Activated CD8-positive, alpha-beta memory T cell treated with anti-CD3 and anti-CD28 coated beads, Interleukin-2, amount 10 ng/mL, durations not matched to agents 7 days and 5 days (primary cell): Measurements from ENCODE around the gene MMP11. TPM values are rescaled to one million over a fixed set of nuclear protein-coding genes. Genes with fewer than 3 reads are reported as not detected.

ENCODE experiments used
- ATAC-seq: fragments of 150-1000 bp; cut with Tn5 transposase; one replicate; pipeline ENCODE4 v1.10.0; 2021; ENCODE audit warnings: moderate library complexity
- CTCF ChIA-PET: fragments of 350-600 bp; sonication (Branson Sonifier 250); formaldehyde crosslinking; loops from one replicate; lab custom pipeline; 2021; ENCODE audit warnings: antibody characterized with exemption; lab: Charles Lee
- DNase-seq: peaks from one replicate; pipeline ENCODE4 v3.0.0-alpha.2; 2020
- H3K27ac Mint-ChIP-seq: one replicate; pipeline ENCODE4 v1.8.0; 2021; ENCODE audit warnings: mild to moderate bottlenecking, mixed read lengths
- H3K27me3 Mint-ChIP-seq: one replicate; pipeline ENCODE4 v1.8.0; 2021; ENCODE audit warnings: mixed read lengths
- H3K36me3 Mint-ChIP-seq: one replicate; pipeline ENCODE4 v1.8.0; 2021; ENCODE audit warnings: mild to moderate bottlenecking, mixed read lengths
- H3K4me1 Mint-ChIP-seq: one replicate; pipeline ENCODE4 v1.8.0; 2021; ENCODE audit warnings: mixed read lengths
- H3K4me3 Mint-ChIP-seq: one replicate; pipeline ENCODE4 v1.8.0; 2021; ENCODE audit warnings: mild to moderate bottlenecking, moderate library complexity, mixed read lengths
- H3K9me3 Mint-ChIP-seq: one replicate; pipeline ENCODE4 v1.8.0; 2022; ENCODE audit warnings: low read depth, mixed read lengths
- total RNA-seq, 2 experiments: library from RNA; stranded (reverse); gene quantifications; one replicate each; pipeline ENCODE4 v1.2.3, GENCODE V29; 2021

Gene MMP11
- total RNA-seq, 2 experiments from 2014 or later, result 0.91 to 1.0 TPM

DNA sequence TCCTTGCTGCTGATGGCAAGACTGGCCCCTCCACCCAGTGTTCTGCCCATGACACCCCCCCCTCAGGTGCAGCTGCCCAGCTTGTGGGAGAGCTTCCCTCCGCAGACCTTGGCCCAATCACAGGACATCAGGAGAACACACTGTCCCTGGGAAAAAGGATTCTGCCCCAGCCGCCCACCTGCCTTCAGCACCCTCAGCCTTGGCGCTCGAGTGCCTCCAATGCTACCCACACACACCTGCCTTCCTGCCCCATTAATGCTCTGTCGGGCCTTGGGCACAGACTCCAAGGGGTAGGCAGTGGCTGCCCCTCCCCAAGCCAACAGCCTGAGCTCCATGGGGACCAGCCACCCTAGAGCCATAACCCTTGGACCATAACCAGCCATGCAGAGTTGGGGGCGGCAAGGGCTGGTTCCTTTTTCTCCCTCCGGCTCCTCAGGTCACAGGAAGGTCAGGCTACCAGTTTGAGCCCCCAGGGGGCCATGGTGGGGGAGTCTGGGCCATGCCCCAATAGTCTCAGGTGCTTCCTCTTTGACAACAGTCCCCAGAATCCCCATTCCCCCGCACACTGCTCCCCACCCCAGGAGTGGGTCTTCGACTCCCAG is 20.5 kb upstream of the MMP11 start:
- Mint-ChIP-seq H3K27ac (peak overlapping the region; percentile 74), H3K4me3 (peak overlapping the region; percentile 78)
- CTCF ChIA-PET, result interaction anchor here (1.0 kb wide), 1 partner anchor 11 kb away, joined by 3 read pairs; the partner anchor contains the start of gene C22orf15

DNA sequence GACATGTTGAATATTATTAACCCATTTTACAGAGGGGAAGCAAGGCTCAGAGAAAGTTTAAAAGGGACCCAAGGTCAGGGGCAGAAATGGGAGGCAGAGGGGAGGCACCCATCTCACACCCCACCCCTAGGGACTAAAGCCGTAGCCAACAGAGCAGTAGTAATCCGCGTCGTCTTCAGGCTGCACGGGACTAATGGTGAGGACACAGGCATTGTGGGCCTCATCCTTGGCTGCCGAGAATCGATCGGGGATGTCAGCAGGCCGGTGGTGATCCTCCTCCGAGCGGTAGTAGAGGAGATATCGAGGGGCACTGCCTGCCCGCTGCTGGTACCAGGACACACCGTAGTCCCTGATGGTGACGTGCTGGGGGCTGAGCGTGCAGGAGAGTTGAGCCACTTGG is 19.9 kb upstream of the MMP11 start:
- Mint-ChIP-seq H3K27ac (no peak overlapping the region), H3K4me3 (peak overlapping the region; percentile 78), H3K4me1 (peaks cover 21% of the 10 kb centered on the region), H3K9me3 (no peaks in the 10 kb centered on the region), H3K36me3 (no peaks in the 10 kb centered on the region), H3K27me3 (no peaks in the 10 kb centered on the region)
- CTCF ChIA-PET, result interaction anchor here (1.0 kb wide), 1 partner anchor 11 kb away, joined by 3 read pairs; the partner anchor contains the start of gene C22orf15
- no peak for DNase-seq
- no peak for ATAC-seq

More for the DNA sequence above, 20.5 kb upstream of the MMP11 start:
- Mint-ChIP-seq H3K36me3 (no peaks in the 10 kb centered on the region), H3K4me1 (peaks cover 21% of the 10 kb centered on the region), H3K9me3 (no peaks in the 10 kb centered on the region), H3K27me3 (no peaks in the 10 kb centered on the region)
- no peak for DNase-seq
- ATAC-seq, result no peak

DNA sequence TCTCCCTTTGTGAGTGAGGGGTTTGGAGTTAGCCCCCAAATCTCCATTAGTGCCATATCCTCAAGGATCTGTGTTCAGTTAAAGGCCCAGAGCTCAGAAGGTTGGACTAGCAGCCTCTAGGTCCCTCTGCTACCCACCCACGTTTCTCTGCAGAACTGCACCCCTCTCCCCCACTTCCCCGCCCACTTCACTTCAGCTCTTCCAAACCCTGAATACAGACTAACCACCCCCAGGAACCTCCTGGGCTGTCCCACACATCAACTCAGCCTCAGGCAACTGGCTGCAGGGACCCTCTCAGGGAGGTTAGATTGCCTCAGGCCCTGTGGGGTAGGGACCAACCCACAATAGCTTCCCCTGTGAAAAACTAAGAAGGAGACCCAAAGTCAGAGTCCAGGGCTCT is 19.3 kb upstream of the MMP11 start:
- CTCF ChIA-PET, result interaction anchor here (1.1 to 1.4 kb wide), 2 partner anchors 10 to 18 kb away, joined by 3 read pairs; partner anchors contain the start of gene C22orf15
- Mint-ChIP-seq H3K4me1 (peaks cover 21% of the 10 kb centered on the region), H3K27ac (no peak overlapping the region)

GRCh38 chr22:23754220-23754919 is 18.3 kb upstream of the MMP11 start, which contains the start of gene VPREB3:
Gene VPREB3, minus strand, starts transcription at chr22:23754425. Its CDS starts 62 bp downstream, at chr22:23754363.
- Mint-ChIP-seq H3K27ac (no peak within 1 kb of the TSS), H3K4me1 (peaks cover 21% of the 10 kb centered on the region), H3K9me3 (no peaks in the 10 kb centered on the region), H3K27me3 (no peaks in the 10 kb centered on the region), H3K4me3 (no peak within 1 kb of the TSS), H3K36me3 (no peaks in the 10 kb centered on the region)
- no peak for DNase-seq
- ATAC-seq, result no peak
- CTCF ChIA-PET, result interaction anchor here (0.9 to 1.4 kb wide), 4 partner anchors 9 to 49 kb away, joined by 3 to 4 read pairs (median 3); partner anchors contain the start of gene C22orf15

More for the DNA sequence above, 19.3 kb upstream of the MMP11 start:
- ATAC-seq, result no peak
- Mint-ChIP-seq H3K9me3 (no peaks in the 10 kb centered on the region), H3K4me3 (no peak overlapping the region), H3K36me3 (no peaks in the 10 kb centered on the region), H3K27me3 (no peaks in the 10 kb centered on the region)
- DNase-seq, result no peak

- Mint-ChIP-seq H3K4me3 (no peak overlapping the region), H3K27me3 (no peaks in the 10 kb centered on the region), H3K4me1 (peaks cover 14% of the 10 kb centered on the region), H3K9me3 (no peaks in the 10 kb centered on the region), H3K27ac (no peak overlapping the region), H3K36me3 (no peaks in the 10 kb centered on the region)
- CTCF ChIA-PET, result interaction anchor here (0.6 to 1.4 kb wide), 6 partner anchors 10 to 66 kb away, joined by 3 to 11 read pairs (median 3); no protein-coding TSS in a partner anchor
- ATAC-seq (no peak), DNase-seq (no peak)
Measured at GRCh38 chr22:23754980-23755636, 17.5 kb upstream of the MMP11 start.

DNA sequence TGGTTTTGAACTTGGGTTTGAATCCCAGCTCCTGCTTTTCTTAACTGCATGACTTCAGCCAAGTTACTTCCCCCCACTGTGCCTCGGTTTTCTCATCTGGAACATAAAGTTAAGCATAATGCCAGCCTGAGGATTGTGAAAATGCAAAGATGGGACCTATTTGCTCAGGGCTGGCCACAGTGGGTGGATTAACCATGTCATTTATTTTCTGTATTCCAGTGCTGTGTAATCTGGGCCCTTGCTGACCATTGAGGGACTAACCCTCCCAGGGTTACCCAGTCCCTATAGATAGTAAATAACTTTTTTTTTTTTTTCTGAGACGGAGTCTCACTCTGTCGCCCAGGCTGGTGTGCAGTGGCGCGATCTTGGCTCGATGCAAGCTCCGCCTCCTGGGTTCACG is 16.9 kb upstream of the MMP11 start:
- Mint-ChIP-seq H3K36me3 (no peaks in the 10 kb centered on the region), H3K9me3 (no peaks in the 10 kb centered on the region), H3K4me3 (no peak overlapping the region), H3K4me1 (peaks cover 9% of the 10 kb centered on the region), H3K27ac (no peak overlapping the region), H3K27me3 (no peaks in the 10 kb centered on the region)
- ATAC-seq (no peak), DNase-seq (no peak)
- CTCF ChIA-PET, result interaction anchor here (0.6 to 1.3 kb wide), 4 partner anchors 9 to 65 kb away, joined by 3 to 11 read pairs (median 4); no protein-coding TSS in a partner anchor

DNA sequence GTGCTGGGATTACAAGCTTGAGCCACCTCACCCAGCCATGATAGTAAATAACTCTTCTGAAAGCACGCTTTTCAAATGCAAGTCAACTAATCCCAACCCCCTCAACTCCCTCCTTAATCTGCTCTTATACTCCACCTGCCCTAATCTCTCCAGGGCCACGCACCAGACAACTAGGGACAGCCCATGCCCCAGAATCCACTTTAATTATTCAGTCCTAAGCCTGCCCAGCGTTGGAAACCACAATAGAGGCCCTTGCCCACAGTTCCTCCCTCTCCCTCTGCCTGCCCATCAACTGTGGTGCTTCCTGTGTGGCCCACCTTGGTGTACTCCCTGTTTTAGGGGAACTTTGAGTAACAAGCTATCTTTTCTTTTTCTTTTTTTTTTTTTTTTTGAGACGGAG is 15.8 kb upstream of the MMP11 start:
- no peaks in the 10 kb centered on the region for H3K9me3 Mint-ChIP-seq
- peaks cover 6% of the 10 kb centered on the region for H3K4me1 Mint-ChIP-seq
- CTCF ChIA-PET, result no interaction called here
- no peaks in the 10 kb centered on the region for H3K36me3 Mint-ChIP-seq
- no peak overlapping the region for H3K27ac Mint-ChIP-seq
- DNase-seq (no peak), ATAC-seq (no peak)
- H3K27me3 Mint-ChIP-seq, result no peaks in the 10 kb centered on the region
- no peak overlapping the region for H3K4me3 Mint-ChIP-seq

- Mint-ChIP-seq H3K36me3 (no peaks in the 10 kb centered on the region), H3K4me3 (no peak overlapping the region), H3K27ac (no peak overlapping the region), H3K4me1 (peaks cover 25% of the 10 kb centered on the region), H3K9me3 (no peaks in the 10 kb centered on the region), H3K27me3 (no peaks in the 10 kb centered on the region)
- DNase-seq, result no peak
- CTCF ChIA-PET, result interaction anchor here (0.9 to 1.4 kb wide), 3 partner anchors 9 to 90 kb away, joined by 3 to 5 read pairs (median 4); partner anchors contain the start of gene ZNF70
- no peak for ATAC-seq
Measured at GRCh38 chr22:23759566-23759965, 13.1 kb upstream of the MMP11 start.

GRCh38 chr22:23760056-23760455 is 12.6 kb upstream of the MMP11 start:
- Mint-ChIP-seq H3K27ac (no peak overlapping the region), H3K27me3 (no peaks in the 10 kb centered on the region), H3K4me1 (peaks cover 30% of the 10 kb centered on the region), H3K36me3 (no peaks in the 10 kb centered on the region), H3K9me3 (no peaks in the 10 kb centered on the region), H3K4me3 (no peak overlapping the region)
- CTCF ChIA-PET, result interaction anchor here (1.0 to 1.4 kb wide), 3 partner anchors 9 to 132 kb away, joined by 4 to 6 read pairs (median 5); partner anchors contain the start of gene ZNF70
- DNase-seq (no peak), ATAC-seq (no peak)

GRCh38 chr22:23762842-23763578 is 9.6 kb upstream of the MMP11 start, which contains the start of gene C22orf15:
Gene C22orf15, plus strand, starts transcription at chr22:23762990. Its CDS starts 317 bp downstream, at chr22:23763307.
- DNase-seq (peak; percentile 62), ATAC-seq (peak; percentile 6)
- Mint-ChIP-seq H3K36me3 (peaks cover 3% of the 10 kb centered on the region), H3K9me3 (no peaks in the 10 kb centered on the region), H3K4me3 (peak within 1 kb of the TSS; percentile 47), H3K27me3 (no peaks in the 10 kb centered on the region), H3K4me1 (peaks cover 43% of the 10 kb centered on the region), H3K27ac (peak within 1 kb of the TSS; percentile 83)
- CTCF ChIA-PET, result interaction anchor here (0.8 to 1.8 kb wide), 7 partner anchors 9 to 135 kb away, joined by 3 to 5 read pairs (median 3); partner anchors contain the start of genes MIF and SLC2A11

DNA sequence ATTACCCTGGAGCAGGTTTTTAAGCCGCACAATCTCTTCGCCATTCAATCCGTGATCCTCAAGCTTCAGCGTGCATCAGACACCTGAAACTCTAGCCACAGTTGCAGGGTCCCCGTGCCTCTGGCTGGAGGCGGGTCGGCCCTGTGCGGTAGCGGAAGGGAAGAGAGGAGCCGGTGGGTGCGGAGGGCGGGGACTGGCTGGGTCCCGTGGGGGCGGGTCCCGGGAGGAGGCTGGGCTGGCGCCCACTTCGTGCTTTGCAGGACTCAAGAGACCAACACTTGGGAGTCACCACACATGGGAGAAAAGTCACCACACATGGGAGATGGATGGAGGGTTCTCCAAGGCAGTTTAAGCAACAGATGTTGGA is 9.1 kb upstream of the MMP11 start:
- Mint-ChIP-seq H3K4me1 (peaks cover 43% of the 10 kb centered on the region), H3K27me3 (no peaks in the 10 kb centered on the region), H3K4me3 (peak overlapping the region; percentile 47), H3K9me3 (no peaks in the 10 kb centered on the region), H3K36me3 (peaks cover 3% of the 10 kb centered on the region), H3K27ac (peak overlapping the region; percentile 83)
- ATAC-seq (peak; percentile 57), DNase-seq (peak; percentile 75)
- CTCF ChIA-PET, result interaction anchor here (0.8 to 1.8 kb wide), 9 partner anchors 10 to 136 kb away, joined by 3 to 5 read pairs (median 3); partner anchors contain the start of genes MIF and SLC2A11

DNA sequence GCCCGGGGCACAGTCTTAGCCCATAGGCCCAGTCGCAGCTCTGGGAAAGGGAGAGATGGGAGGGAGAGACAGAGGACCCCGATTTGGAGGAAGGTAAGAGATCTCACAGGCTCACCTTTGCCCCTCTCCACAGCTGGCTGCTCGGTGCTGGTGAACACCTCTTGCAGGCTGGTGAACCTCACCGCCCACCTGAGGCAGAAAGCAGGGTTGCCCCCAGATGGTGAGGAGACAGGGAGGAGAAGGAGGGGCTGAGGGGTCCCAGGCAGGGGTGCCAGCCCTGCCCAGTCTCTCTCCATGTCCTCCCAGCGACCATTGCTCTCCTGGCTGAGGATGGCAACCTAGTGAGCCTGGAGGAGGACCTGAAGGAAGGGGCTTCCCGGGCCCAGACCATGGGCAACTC is 8.7 kb upstream of the MMP11 start:
- Mint-ChIP-seq H3K4me3 (peak overlapping the region; percentile 47), H3K9me3 (no peaks in the 10 kb centered on the region), H3K4me1 (peaks cover 43% of the 10 kb centered on the region), H3K27ac (peak overlapping the region; percentile 83), H3K27me3 (no peaks in the 10 kb centered on the region), H3K36me3 (peaks cover 3% of the 10 kb centered on the region)
- CTCF ChIA-PET, result interaction anchor here (1.1 to 1.8 kb wide), 6 partner anchors 11 to 130 kb away, joined by 3 to 5 read pairs (median 4); partner anchors contain the start of genes MIF and SLC2A11
- DNase-seq, result no peak
- ATAC-seq, result no peak
